ENCODE data around the gene NEMP1. TPM values are rescaled to one million over a fixed set of nuclear protein-coding genes. Genes with fewer than 3 reads are reported as not detected.

The NEMP1 gene
- total and polyA plus RNA-seq, 2 of the 13 experiments (the other 11 are each of a cell fraction or from before 2014, with no cell fraction given) = 11.4 to 12.9 TPM

- TF ChIP-seq, protein P1, sequence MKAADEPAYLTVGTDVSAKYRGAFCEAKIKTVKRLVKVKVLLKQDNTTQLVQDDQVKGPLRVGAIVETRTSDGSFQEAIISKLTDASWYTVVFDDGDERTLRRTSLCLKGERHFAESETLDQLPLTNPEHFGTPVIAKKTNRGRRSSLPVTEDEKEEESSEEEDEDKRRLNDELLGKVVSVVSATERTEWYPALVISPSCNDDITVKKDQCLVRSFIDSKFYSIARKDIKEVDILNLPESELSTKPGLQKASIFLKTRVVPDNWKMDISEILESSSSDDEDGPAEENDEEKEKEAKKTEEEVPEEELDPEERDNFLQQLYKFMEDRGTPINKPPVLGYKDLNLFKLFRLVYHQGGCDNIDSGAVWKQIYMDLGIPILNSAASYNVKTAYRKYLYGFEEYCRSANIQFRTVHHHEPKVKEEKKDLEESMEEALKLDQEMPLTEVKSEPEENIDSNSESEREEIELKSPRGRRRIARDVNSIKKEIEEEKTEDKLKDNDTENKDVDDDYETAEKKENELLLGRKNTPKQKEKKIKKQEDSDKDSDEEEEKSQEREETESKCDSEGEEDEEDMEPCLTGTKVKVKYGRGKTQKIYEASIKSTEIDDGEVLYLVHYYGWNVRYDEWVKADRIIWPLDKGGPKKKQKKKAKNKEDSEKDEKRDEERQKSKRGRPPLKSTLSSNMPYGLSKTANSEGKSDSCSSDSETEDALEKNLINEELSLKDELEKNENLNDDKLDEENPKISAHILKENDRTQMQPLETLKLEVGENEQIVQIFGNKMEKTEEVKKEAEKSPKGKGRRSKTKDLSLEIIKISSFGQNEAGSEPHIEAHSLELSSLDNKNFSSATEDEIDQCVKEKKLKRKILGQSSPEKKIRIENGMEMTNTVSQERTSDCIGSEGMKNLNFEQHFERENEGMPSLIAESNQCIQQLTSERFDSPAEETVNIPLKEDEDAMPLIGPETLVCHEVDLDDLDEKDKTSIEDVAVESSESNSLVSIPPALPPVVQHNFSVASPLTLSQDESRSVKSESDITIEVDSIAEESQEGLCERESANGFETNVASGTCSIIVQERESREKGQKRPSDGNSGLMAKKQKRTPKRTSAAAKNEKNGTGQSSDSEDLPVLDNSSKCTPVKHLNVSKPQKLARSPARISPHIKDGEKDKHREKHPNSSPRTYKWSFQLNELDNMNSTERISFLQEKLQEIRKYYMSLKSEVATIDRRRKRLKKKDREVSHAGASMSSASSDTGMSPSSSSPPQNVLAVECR (CRISPR knock-in tag; IDR thresholded peaks at IDR 0.05; ENCODE audit: borderline replicate concordance) = no peak
- TF ChIP-seq ZSCAN25 (CRISPR knock-in tag; IDR thresholded peaks at IDR 0.05) = no peak
Observed at GRCh38 chr12:57044889-57045288, 33.7 kb downstream of the NEMP1 start (continued).

GRCh38 chr12:57044468-57044867, 34.1 kb downstream of the NEMP1 start:
- no peak for FAIRE-seq
- no peak for ATAC-seq
- ChIA-PET CTCF (ENCODE audit: low intra/inter-chr PET ratio, low total read pairs) (no interaction called here), POLR2A (no interaction called here)
- Histone ChIP-seq H3K9me3 (ENCODE audit: low read length) (no peaks in the 10 kb centered on the region), H4K20me1 (ENCODE audit: insufficient read depth, low read length) (no peaks in the 10 kb centered on the region), H3K27me3 (ENCODE audit: control insufficient read depth in 1 of 2, insufficient read depth in 2 of 2, low read length in 2 of 2) (no peaks in the 10 kb centered on the region), H2AFZ (ENCODE audit: low read length) (no peak overlapping the region), H3K79me2 (ENCODE audit: insufficient read depth, low read length) (no peaks in the 10 kb centered on the region), H3K4me1 (ENCODE audit: insufficient read depth, low read length) (peaks cover 17% of the 10 kb centered on the region), H3K4me3 (replicated peaks in 1 of 3; ENCODE audit: insufficient read depth in 1 of 3, low read depth in 2 of 3, low read length in 3 of 3) (no peak overlapping the region), H3K36me3 (replicated peaks in 1 of 2; ENCODE audit: control insufficient read depth in 1 of 2, insufficient read depth in 2 of 2, low read length in 2 of 2) (no peaks in the 10 kb centered on the region), H3K9ac (ENCODE audit: insufficient read depth, low read depth, low read length) (no peak overlapping the region), H3K27ac (ENCODE audit: extremely low read length, insufficient read depth, low read length) (no peak overlapping the region), H3K4me2 (ENCODE audit: low read depth, low read length) (no peak overlapping the region)
- intact Hi-C loops (cut with micrococcal nuclease; ENCODE audit: unreplicated experiment) (no loop called here), in situ Hi-C loops (cut with HindIII; ENCODE audit: extremely low pct_ligation_motif_present, low pct_unique_long_range_greater_than_20kb) (no loop called here)
- no peak for DNase-seq (ENCODE audit: low spot score)
- 87% methylated on average over 6 of the region's 6 CpGs for WGBS (ENCODE audit: low lambda C conversion rate)
- no TSS peak for BruUV-seq (replicated peaks)
- TF ChIP-seq, protein P2, sequence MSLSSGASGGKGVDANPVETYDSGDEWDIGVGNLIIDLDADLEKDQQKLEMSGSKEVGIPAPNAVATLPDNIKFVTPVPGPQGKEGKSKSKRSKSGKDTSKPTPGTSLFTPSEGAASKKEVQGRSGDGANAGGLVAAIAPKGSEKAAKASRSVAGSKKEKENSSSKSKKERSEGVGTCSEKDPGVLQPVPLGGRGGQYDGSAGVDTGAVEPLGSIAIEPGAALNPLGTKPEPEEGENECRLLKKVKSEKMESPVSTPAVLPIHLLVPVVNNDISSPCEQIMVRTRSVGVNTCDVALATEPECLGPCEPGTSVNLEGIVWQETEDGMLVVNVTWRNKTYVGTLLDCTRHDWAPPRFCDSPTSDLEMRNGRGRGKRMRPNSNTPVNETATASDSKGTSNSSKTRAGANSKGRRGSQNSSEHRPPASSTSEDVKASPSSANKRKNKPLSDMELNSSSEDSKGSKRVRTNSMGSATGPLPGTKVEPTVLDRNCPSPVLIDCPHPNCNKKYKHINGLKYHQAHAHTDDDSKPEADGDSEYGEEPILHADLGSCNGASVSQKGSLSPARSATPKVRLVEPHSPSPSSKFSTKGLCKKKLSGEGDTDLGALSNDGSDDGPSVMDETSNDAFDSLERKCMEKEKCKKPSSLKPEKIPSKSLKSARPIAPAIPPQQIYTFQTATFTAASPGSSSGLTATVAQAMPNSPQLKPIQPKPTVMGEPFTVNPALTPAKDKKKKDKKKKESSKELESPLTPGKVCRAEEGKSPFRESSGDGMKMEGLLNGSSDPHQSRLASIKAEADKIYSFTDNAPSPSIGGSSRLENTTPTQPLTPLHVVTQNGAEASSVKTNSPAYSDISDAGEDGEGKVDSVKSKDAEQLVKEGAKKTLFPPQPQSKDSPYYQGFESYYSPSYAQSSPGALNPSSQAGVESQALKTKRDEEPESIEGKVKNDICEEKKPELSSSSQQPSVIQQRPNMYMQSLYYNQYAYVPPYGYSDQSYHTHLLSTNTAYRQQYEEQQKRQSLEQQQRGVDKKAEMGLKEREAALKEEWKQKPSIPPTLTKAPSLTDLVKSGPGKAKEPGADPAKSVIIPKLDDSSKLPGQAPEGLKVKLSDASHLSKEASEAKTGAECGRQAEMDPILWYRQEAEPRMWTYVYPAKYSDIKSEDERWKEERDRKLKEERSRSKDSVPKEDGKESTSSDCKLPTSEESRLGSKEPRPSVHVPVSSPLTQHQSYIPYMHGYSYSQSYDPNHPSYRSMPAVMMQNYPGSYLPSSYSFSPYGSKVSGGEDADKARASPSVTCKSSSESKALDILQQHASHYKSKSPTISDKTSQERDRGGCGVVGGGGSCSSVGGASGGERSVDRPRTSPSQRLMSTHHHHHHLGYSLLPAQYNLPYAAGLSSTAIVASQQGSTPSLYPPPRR (CRISPR knock-in tag; IDR thresholded peaks at IDR 0.05; ENCODE audit: borderline replicate concordance) = no peak
- no peak for TF ChIP-seq ZNF275 (CRISPR knock-in tag; IDR thresholded peaks at IDR 0.05; ENCODE audit: borderline replicate concordance)
- TF ChIP-seq HNRNPL (IDR thresholded peaks at IDR 0.05; ENCODE audit: low read depth, low read length) = no peak
- no peak for TF ChIP-seq BCL6 (CRISPR knock-in tag; IDR thresholded peaks at IDR 0.05)
- no peak for TF ChIP-seq ZNF350 (CRISPR knock-in tag; IDR thresholded peaks at IDR 0.05; ENCODE audit: borderline replicate concordance, low read depth)
- TF ChIP-seq ZNF10 (CRISPR knock-in tag; IDR thresholded peaks at IDR 0.05; ENCODE audit: borderline replicate concordance, low read depth) = no peak
- TF ChIP-seq KLF11 (CRISPR knock-in tag; IDR thresholded peaks at IDR 0.05) = no peak
- no peak for TF ChIP-seq GATAD1 (CRISPR knock-in tag; IDR thresholded peaks at IDR 0.05)
- TF ChIP-seq SPEN (CRISPR knock-in tag; IDR thresholded peaks at IDR 0.05; ENCODE audit: low read depth) = no peak
- TF ChIP-seq, protein P3, sequence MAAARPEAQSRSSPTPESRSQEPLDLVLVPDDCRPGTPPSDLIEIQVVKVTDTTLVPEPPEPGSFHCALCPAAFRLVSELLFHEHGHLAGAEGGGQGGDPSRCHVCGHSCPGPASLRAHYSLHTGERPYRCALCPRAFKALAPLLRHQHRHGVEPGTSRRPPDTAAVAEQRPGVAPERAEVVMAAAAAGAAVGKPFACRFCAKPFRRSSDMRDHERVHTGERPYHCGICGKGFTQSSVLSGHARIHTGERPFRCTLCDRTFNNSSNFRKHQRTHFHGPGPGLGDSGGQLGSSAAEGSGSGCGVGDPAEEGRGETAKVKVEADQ (CRISPR knock-in tag; IDR thresholded peaks at IDR 0.05; ENCODE audit: borderline replicate concordance) = no peak
- TF ChIP-seq DMAP1 (CRISPR knock-in tag; IDR thresholded peaks at IDR 0.05) = no peak

Measured in HepG2 (cell line).